Tibial nerve (tissue), 4 donors: ENCODE measurements around the gene SPTBN5. TPM values are rescaled to one million over a fixed set of nuclear protein-coding genes. Genes with fewer than 3 reads are reported as not detected.

Experiments
- DNase-seq, 2 donors: peaks; one replicate each; pipeline ENCODE4 v3.0.0-alpha.2; 2019; ENCODE audit warnings: low spot score in 2 of 2
- H3K27ac ChIP-seq, 4 donors: fragments of 200-600 bp; sonication (generic) in 3 of 4; one replicate each; pipeline ENCODE4 v1.5.1; 2017 to 2019; ENCODE audit warnings: mild to moderate bottlenecking in 1 of 4
- H3K27me3 ChIP-seq, 2 donors: fragments of 200-600 bp; sonication (generic) in 1 of 2; one replicate each; pipeline versions ENCODE4 v1.5.1 to v1.6.0; 2017 to 2019
- H3K36me3 ChIP-seq, 3 donors: fragments of 200-600 bp; sonication (generic); one replicate each; pipeline ENCODE4 v1.5.1; 2018 to 2019
- H3K4me1 ChIP-seq, 4 donors: fragments of 200-600 bp; sonication (generic) in 3 of 4; one replicate each; pipeline ENCODE4 v1.5.1; 2017 to 2019
- H3K4me3 ChIP-seq, 4 donors: fragments of 200-600 bp; sonication (generic) in 3 of 4; one replicate each; pipeline ENCODE4 v1.5.1; 2017 to 2019; ENCODE audit warnings: mild to moderate bottlenecking in 1 of 4, moderate library complexity in 1 of 4
- H3K9me3 ChIP-seq, 4 donors: fragments of 200-600 bp; sonication (generic) in 3 of 4; one replicate each; pipeline ENCODE4 v1.5.1; 2017 to 2019
- CTCF ChIP-seq, 5 experiments: fragments of 200-600 bp in 3 of 5; fragments of 450-650 bp in 2 of 5; sonication (generic) in 3 of 5; IDR thresholded peaks; one replicate each; pipeline ENCODE4 v1.5.1; 2016 to 2019; ENCODE audit warnings: antibody characterized with exemption in 5 of 5, mild to moderate bottlenecking in 3 of 5, moderate library complexity in 2 of 5
- EP300 ChIP-seq, 2 donors: sonication (generic); formaldehyde crosslinking; IDR thresholded peaks; one replicate each; pipeline ENCODE4 v1.6.1; 2017; ENCODE audit warnings: antibody characterized with exemption in 2 of 2, mild to moderate bottlenecking in 1 of 2
- POLR2A ChIP-seq, 2 donors: fragments of 450-650 bp; IDR thresholded peaks; one replicate each; pipeline ENCODE4 v1.6.1; 2017; ENCODE audit warnings: antibody characterized with exemption in 2 of 2, mild to moderate bottlenecking in 2 of 2, moderate library complexity in 2 of 2
- WGBS, 2 donors: methylation state at CpG; one replicate each; pipeline ENCODE4 v1.1.5; 2018; 5-methylcytosine and 5-hydroxymethylcytosine counted together
- total RNA-seq, 4 donors: library from RNA; depleted of rRNA; stranded (reverse); fragments of >200 nt; gene quantifications; one replicate each; pipeline ENCODE4 v1.1.0, GENCODE V29; 2016

SPTBN5 gene
- total RNA-seq, 4 donors from 2014 or later = 16.5 to 34.5 (median 19.9) TPM

GRCh38 chr15:41824062-41824745 is 69.6 kb downstream of the SPTBN5 start:
- 86 to 87% methylated on average over 12 to 19 of the region's 19 CpGs for WGBS, 2 donors
- TF ChIP-seq CTCF (IDR thresholded peaks at IDR 0.05) = no peak
- no peak for TF ChIP-seq POLR2A (IDR thresholded peaks at IDR 0.05)
- TF ChIP-seq EP300 (IDR thresholded peaks at IDR 0.05) = no peak
- H3K36me3 ChIP-seq = peaks cover 2 to 71% (median 8%) of the 10 kb centered on the region in 3 donors
- no peak for DNase-seq
- no peak overlapping the region for H3K27ac ChIP-seq
- no peak overlapping the region for H3K4me3 ChIP-seq
- H3K9me3 ChIP-seq = no peaks in the 10 kb centered on the region
- H3K27me3 ChIP-seq = no peaks in the 10 kb centered on the region
- peaks cover 0 to 16% (median 7%) of the 10 kb centered on the region in 4 donors for H3K4me1 ChIP-seq

- Histone ChIP-seq H3K36me3 (peaks cover 2 to 78% (median 10%) of the 10 kb centered on the region in 3 donors), H3K9me3 (no peaks in the 10 kb centered on the region), H3K4me3 (no peak overlapping the region), H3K4me1 (peaks cover 0 to 9% (median 5%) of the 10 kb centered on the region in 4 donors), H3K27me3 (no peaks in the 10 kb centered on the region), H3K27ac (no peak overlapping the region)
- no peak for TF ChIP-seq POLR2A (IDR thresholded peaks at IDR 0.05)
- TF ChIP-seq CTCF (IDR thresholded peaks at IDR 0.05) = no peak
- TF ChIP-seq EP300 (IDR thresholded peaks at IDR 0.05) = no peak
- DNase-seq = no peak
- WGBS, 2 donors = 92 to 97% methylated on average over 7 to 10 of the region's 11 CpGs
These were observed 70.4 kb downstream of the SPTBN5 start for GRCh38 chr15:41823502-41823901.

GRCh38 chr15:41822957-41823356 is 70.9 kb downstream of the SPTBN5 start:
- peaks cover 0 to 6% (median 5%) of the 10 kb centered on the region in 4 donors for H3K4me1 ChIP-seq
- TF ChIP-seq POLR2A (IDR thresholded peaks at IDR 0.05) = no peak
- no peak for TF ChIP-seq EP300 (IDR thresholded peaks at IDR 0.05)
- TF ChIP-seq CTCF (IDR thresholded peaks at IDR 0.05) = no peak
- H3K27me3 ChIP-seq = no peaks in the 10 kb centered on the region
- H3K27ac ChIP-seq = no peak overlapping the region
- 74 to 90% methylated on average over 4 to 5 of the region's 6 CpGs for WGBS, 2 donors
- peaks cover 2 to 83% (median 16%) of the 10 kb centered on the region in 3 donors for H3K36me3 ChIP-seq
- no peaks in the 10 kb centered on the region for H3K9me3 ChIP-seq
- H3K4me3 ChIP-seq = no peak overlapping the region
- DNase-seq = no peak

GRCh38 chr15:41822471-41822870 is 71.4 kb downstream of the SPTBN5 start:
- DNase-seq = no peak
- no peak overlapping the region for H3K27ac ChIP-seq
- WGBS, 2 donors = 89 to 92% methylated on average over 6 of the region's 6 CpGs
- H3K4me1 ChIP-seq = peaks cover 0 to 4% (median 4%) of the 10 kb centered on the region in 4 donors
- no peaks in the 10 kb centered on the region for H3K9me3 ChIP-seq
- TF ChIP-seq POLR2A (IDR thresholded peaks at IDR 0.05) (no peak), CTCF (IDR thresholded peaks at IDR 0.05) (no peak), EP300 (IDR thresholded peaks at IDR 0.05) (no peak)
- H3K27me3 ChIP-seq = no peaks in the 10 kb centered on the region
- H3K36me3 ChIP-seq = peaks cover 2 to 88% (median 20%) of the 10 kb centered on the region in 3 donors
- H3K4me3 ChIP-seq = no peak overlapping the region

GRCh38 chr15:41821831-41822230 is 72.0 kb downstream of the SPTBN5 start:
- Histone ChIP-seq H3K4me3 (no peak overlapping the region), H3K4me1 (no peaks in the 10 kb centered on the region), H3K36me3 (peaks cover 2 to 95% (median 26%) of the 10 kb centered on the region in 3 donors), H3K9me3 (no peaks in the 10 kb centered on the region), H3K27me3 (no peaks in the 10 kb centered on the region), H3K27ac (no peak overlapping the region)
- 74 to 86% methylated on average over 2 to 4 of the region's 4 CpGs for WGBS, 2 donors
- DNase-seq = no peak
- TF ChIP-seq CTCF (IDR thresholded peaks at IDR 0.05) (no peak), EP300 (IDR thresholded peaks at IDR 0.05) (no peak), POLR2A (IDR thresholded peaks at IDR 0.05) (no peak)
